HEK293T (cell line): ENCODE data around the gene IPO4.

Experiments used
- BHLHE40 ChIP-seq: fragments of 450-650 bp; IDR thresholded peaks from 2 replicates; pipeline ENCODE4 v1.6.1; 2016; ENCODE audit warnings: mild to moderate bottlenecking, moderate library complexity, borderline replicate concordance
- CTBP1 ChIP-seq: fragments of 450-650 bp; IDR thresholded peaks from 2 replicates; pipeline ENCODE4 v1.6.1; 2016; ENCODE audit warnings: borderline replicate concordance
- FOXA1 ChIP-seq: fragments of 450-650 bp; IDR thresholded peaks from 2 replicates; pipeline ENCODE4 v1.6.1; 2016; ENCODE audit warnings: mild to moderate bottlenecking
- FOXK2 ChIP-seq: fragments of 450-650 bp; IDR thresholded peaks from 2 replicates; pipeline ENCODE4 v1.6.1; 2016; ENCODE audit warnings: mild to moderate bottlenecking
- FOXM1 ChIP-seq: fragments of 450-650 bp; IDR thresholded peaks from 2 replicates; pipeline ENCODE4 v1.6.1; 2017; ENCODE audit warnings: mild to moderate bottlenecking, borderline replicate concordance
- HDGF ChIP-seq: fragments of 450-650 bp; IDR thresholded peaks from 2 replicates; pipeline ENCODE4 v1.6.1; 2017; ENCODE audit warnings: antibody characterized with exemption, borderline replicate concordance
- L3MBTL2 ChIP-seq: fragments of 450-650 bp; conservative IDR thresholded peaks from 2 replicates; pipeline ENCODE4 v1.6.1; 2016; ENCODE audit warnings: mild to moderate bottlenecking
- NFRKB ChIP-seq: fragments of 450-650 bp; IDR thresholded peaks from 2 replicates; pipeline ENCODE4 v1.6.1; 2016; ENCODE audit warnings: mild to moderate bottlenecking, moderate library complexity
- SP1 ChIP-seq: fragments of 450-650 bp; IDR thresholded peaks from 2 replicates; pipeline ENCODE4 v1.6.1; 2017

DNA sequence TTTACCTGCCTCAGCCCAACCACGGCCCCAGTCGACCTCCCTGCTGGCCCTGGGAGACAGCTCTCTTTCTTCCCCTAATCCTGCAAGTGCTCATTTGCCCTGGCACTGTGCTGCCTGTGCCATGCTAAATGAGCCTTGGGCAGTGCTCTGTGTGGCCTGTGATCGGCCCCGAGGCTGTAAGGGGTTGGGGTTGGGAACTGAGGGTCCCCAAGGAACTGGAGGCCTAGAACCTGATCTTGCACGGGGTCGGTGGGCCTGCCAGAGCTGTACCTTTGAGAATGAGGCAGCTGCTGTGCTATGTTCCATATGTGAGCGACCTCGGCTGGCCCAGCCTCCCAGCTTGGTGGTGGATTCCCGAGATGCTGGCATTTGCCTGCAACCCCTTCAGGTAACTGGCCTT, 38.6 kb downstream of the IPO4 start:
- TF ChIP-seq FOXK2 (no peak), L3MBTL2 (no peak), SP1 (no peak), HDGF (no peak), BHLHE40 (no peak), FOXM1 (no peak), NFRKB (no peak), FOXA1 (no peak), CTBP1 (no peak)
